ENCODE measurements around the gene CEP63.
"Not testable (repeated sequence)": the region's sequence is repeated elsewhere in the genome, so short reads cannot be mapped to it uniquely, and the experiment has no call there.

The CEP63 gene

DNA sequence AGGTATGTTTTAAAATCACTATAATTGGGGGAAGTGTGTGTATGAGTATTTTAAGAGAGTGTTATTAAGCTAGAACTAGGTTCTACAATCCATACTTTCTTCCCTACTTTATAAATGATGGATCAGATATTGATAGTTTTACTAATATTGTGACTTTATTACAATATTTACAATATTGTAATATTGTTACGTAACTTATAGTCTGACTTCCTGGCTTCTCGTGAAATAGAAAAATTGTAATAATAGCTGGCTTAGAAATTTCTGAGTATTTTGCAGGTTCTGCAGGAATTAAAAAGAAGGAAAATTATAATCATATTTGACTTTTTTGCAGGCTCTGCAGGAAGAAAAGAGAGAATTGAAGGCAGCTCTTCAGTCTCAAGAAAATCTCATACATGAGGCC lies 60.0 kb downstream of the CEP63 start:
- TF ChIP-seq GATA1 (IDR thresholded peaks at IDR 0.05; ENCODE audit: low read depth, low read length), result no peak
- no peak for TF ChIP-seq POLR2A (IDR thresholded peaks at IDR 0.05; ENCODE audit: low read length)
- DNase-seq, result no peak

DNA sequence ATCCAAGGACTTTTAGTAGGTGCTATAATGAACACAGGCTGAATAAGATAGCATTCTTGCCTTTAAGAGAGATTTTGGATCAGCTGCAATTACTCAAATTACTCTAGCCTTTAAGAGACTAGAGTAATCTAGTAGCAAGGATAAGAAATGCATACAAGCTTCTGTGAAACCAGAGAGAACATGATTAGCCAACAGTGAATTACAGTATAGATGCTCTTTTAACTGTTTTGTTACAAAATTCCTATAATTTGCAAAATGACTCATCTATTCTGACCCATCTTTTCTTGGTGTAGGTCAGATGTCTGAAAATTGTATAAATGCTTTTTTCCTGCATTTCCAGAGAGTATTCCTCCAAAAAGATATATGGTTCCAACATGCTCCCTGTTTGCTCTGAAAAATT lies 66.9 kb downstream of the CEP63 start:
- TF ChIP-seq GATA1 (IDR thresholded peaks at IDR 0.05; ENCODE audit: low read depth, low read length) (no peak), POLR2A (IDR thresholded peaks at IDR 0.05; ENCODE audit: low read length) (no peak)
- DNase-seq, result no peak

DNA sequence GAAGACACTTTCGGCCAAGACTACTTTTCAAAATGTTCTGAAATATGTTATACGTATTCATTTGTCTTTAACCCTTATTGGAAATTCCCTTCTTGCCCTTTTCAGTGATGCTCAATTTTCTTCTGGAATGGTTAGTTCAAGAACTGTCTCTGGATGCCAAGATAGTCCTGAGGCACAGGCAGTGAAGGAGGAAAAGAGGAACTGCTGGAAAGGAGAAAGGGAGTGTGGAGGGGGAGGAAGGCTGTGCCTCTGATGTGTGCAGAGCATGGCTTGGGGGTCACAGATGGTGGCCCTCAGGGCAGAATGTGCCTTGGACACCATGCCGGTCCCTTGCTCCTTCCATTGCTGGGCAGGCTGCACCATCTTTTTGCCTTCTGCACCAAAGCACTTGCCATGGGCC lies 73.7 kb downstream of the CEP63 start:
- no peak for DNase-seq
- TF ChIP-seq POLR2A (IDR thresholded peaks at IDR 0.05; ENCODE audit: low read length) (no peak), GATA1 (IDR thresholded peaks at IDR 0.05; ENCODE audit: low read depth, low read length) (no peak)

DNA sequence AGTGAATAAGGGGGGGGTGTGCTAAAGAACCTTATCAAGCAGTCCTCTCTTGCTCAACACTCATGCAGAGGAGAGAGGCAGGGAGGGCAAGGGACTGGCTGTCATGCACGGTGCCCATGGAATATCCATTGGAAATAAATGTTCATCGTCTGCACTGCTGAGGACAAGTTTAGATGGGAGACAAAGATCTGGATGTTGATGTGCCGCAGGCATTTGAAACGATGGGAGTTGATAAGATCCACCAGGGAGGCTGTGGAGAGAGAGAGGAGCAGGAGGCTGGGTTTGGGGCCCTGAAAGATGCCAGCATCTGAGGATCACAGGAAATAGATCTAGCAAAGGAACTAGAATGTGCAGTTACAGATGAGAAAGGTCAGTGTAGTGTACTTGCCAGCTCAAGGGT lies 76.2 kb downstream of the CEP63 start:
- DNase-seq, result no peak
- TF ChIP-seq POLR2A (IDR thresholded peaks at IDR 0.05; ENCODE audit: low read length) (no peak), GATA1 (IDR thresholded peaks at IDR 0.05; ENCODE audit: low read depth, low read length) (no peak)

DNA sequence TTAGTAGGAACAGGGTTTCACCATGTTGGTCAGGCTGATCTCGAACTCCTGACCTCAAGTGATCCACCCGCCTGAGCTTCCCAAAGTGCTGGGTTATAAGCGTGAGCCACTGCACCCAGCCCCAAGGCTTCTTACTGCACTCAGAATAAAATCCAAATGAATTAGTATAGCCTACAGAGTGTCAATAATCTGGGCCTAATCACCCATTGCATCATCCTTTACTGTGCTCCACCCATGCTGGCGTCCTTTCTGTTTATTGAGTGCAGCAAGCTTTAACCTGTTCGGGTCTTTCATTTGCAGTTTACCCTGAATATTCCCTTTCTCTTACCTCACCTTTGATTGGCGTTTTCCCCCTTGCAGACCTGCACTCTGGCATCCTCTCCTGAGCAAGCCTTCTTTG lies 77.7 kb downstream of the CEP63 start:
- peak; percentile 10 to 48 for DNase-seq
- no peak for TF ChIP-seq POLR2A (IDR thresholded peaks at IDR 0.05; ENCODE audit: low read length)
- no peak for TF ChIP-seq GATA1 (IDR thresholded peaks at IDR 0.05; ENCODE audit: low read depth, low read length)

DNA sequence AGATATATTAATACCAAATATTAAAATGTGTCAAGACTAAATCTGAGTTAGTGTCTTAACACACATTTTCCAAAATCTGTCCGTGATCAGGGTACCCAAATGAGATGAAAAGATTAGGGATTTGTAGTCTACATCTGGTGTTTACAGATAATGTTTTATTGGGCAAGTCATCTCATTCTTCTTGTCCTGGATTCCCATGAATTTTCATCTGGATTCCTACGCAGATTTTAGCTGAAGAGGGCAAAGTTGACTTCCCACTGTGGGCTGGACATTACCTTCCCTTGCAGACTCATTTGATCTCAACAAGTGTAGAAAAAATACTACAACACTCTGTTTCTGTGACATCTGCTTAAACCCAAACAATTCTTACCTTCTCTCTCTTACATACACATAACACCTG lies 79.1 kb downstream of the CEP63 start:
- DNase-seq, result no peak
- TF ChIP-seq POLR2A (IDR thresholded peaks at IDR 0.05; ENCODE audit: low read length) (no peak), GATA1 (IDR thresholded peaks at IDR 0.05; ENCODE audit: low read depth, low read length) (no peak)

DNA sequence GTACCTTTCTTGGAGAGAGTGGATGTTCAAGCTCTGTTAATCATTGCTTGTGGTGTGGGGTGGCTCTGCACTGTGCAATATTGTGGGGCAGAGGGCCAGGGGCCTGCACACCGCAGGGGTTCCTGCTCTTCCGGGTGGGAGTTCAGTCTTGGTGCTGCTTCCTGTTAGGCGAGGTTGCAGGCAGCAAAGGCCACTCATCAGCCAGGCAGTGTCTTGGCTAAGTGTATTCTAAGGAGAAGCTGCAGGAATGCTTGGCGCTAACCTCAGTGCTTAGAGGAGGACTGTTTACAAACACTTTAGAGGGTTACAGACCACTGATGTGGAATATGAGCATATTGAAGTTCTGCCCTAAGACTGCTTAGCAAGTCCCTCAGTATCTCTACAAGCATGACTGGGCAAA lies 81.7 kb downstream of the CEP63 start:
- TF ChIP-seq POLR2A (IDR thresholded peaks at IDR 0.05; ENCODE audit: low read length) (no peak), GATA1 (IDR thresholded peaks at IDR 0.05; ENCODE audit: low read depth, low read length) (no peak)
- DNase-seq, result no peak

- no peak for TF ChIP-seq POLR2A (IDR thresholded peaks at IDR 0.05; ENCODE audit: low read length)
- no peak for TF ChIP-seq GATA1 (IDR thresholded peaks at IDR 0.05; ENCODE audit: low read depth, low read length)
These were observed 82.9 kb downstream of the CEP63 start for GRCh38 chr3:134568790-134569189.

GRCh38 chr3:134569899-134570298 lies 84.0 kb downstream of the CEP63 start:
- not testable (repeated sequence) for DNase-seq

More at GRCh38 chr3:134568790-134569189, 82.9 kb downstream of the CEP63 start:
- no peak for DNase-seq

GRCh38 chr3:134576426-134576825 lies 90.6 kb downstream of the CEP63 start:
- TF ChIP-seq POLR2A (IDR thresholded peaks at IDR 0.05; ENCODE audit: low read length) (no peak), GATA1 (IDR thresholded peaks at IDR 0.05; ENCODE audit: low read depth, low read length) (no peak)
- DNase-seq, result no peak

DNA sequence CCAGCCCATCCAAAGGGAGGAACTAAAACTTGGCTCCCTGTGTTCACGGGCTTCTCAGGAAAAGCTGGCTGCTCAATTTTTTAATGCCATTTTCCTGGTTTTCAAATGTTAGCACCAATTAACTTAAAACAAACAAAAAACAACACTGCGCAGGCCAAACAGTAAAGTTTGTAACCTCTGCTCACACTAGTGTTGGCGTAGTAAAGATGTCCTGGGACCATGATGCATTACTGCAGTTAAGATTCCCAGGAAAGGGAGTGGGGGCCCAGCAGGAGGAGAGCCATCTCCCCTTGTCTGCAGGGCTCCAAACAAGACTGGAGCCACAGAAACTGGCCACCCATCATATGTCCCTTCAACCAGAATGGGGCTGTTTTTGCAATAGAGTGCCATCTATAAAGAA lies 91.0 kb downstream of the CEP63 start:
- no peak for DNase-seq
- TF ChIP-seq POLR2A (IDR thresholded peaks at IDR 0.05; ENCODE audit: low read length) (no peak), GATA1 (IDR thresholded peaks at IDR 0.05; ENCODE audit: low read depth, low read length) (no peak)

DNA sequence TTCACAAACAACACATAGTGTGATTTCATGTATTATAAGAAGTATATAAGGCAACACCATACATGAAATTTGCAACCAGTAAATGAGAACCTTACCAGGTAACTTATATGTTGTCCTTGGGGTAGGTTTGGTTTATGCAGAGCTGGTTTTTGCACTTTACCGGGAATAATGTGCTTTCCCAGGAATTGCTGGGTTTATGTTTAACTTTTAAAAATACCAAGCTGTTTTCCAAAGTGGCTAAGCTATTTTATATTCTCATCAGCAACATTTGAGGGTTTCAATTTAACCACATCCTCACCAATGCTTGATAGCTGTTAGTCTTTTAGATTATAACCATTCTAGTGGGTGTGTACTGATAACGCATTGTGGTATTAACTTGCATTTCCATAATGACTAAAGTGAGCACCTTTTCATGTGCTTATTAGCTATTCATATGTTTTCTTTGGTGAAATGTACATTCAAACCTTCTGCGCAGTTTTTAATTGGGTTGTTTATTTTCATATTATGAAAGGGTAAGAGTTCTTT lies 93.3 kb downstream of the CEP63 start:
- DNase-seq, result no peak
- TF ChIP-seq POLR2A (IDR thresholded peaks at IDR 0.05; ENCODE audit: low read length), result no peak
- TF ChIP-seq GATA1 (IDR thresholded peaks at IDR 0.05; ENCODE audit: low read depth, low read length), result no peak

DNA sequence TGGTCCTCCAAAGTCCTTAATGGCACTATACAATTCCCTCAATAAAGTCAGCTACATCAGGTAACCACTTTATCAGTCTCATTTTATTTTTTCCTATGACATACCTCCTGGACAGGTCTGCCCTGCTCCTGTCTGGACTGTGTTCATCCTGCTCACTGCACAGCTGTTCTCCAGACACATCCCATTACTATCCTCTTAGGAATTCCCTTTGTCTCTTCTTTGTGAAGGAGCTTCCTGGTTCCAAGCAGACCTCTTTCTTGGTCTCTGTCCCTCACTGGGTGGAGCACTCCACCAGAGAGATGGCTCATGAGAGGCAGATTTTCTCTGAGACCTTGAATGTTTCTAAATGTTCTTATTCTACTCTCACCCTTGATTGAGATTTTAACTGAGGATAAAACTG lies 104.9 kb downstream of the CEP63 start:
- no peak for DNase-seq
- TF ChIP-seq POLR2A (IDR thresholded peaks at IDR 0.05; ENCODE audit: low read length) (no peak), GATA1 (IDR thresholded peaks at IDR 0.05; ENCODE audit: low read depth, low read length) (no peak)

GRCh38 chr3:134592806-134593205 lies 106.9 kb downstream of the CEP63 start:
- no peak for TF ChIP-seq POLR2A (IDR thresholded peaks at IDR 0.05; ENCODE audit: low read length)
- no peak for TF ChIP-seq GATA1 (IDR thresholded peaks at IDR 0.05; ENCODE audit: low read depth, low read length)
- no peak for DNase-seq

GRCh38 chr3:134594331-134594741 lies 108.5 kb downstream of the CEP63 start:
- TF ChIP-seq POLR2A (IDR thresholded peaks at IDR 0.05; ENCODE audit: low read length), result no peak
- no peak for TF ChIP-seq GATA1 (IDR thresholded peaks at IDR 0.05; ENCODE audit: low read depth, low read length)
- no peak for DNase-seq

- DNase-seq, result not testable (repeated sequence)
These were observed 109.1 kb downstream of the CEP63 start for GRCh38 chr3:134594986-134595385.

All from erythroblast (primary cell).